H1 (cell line): ENCODE data around the gene KIF5C. TPM values are rescaled to one million over a fixed set of nuclear protein-coding genes. Genes with fewer than 3 reads are reported as not detected.

ENCODE experiments used
- CTCF ChIA-PET: fragments of 300-600 bp; sonication (Branson Sonifier 250); formaldehyde crosslinking; loops from one replicate; lab custom pipeline; 2021; ENCODE audit not compliant: partially characterized antibody; lab: Charles Lee
- POLR2A ChIA-PET: fragments of 300-600 bp; sonication (Branson Sonifier 250); formaldehyde crosslinking; loops from one replicate; lab custom pipeline; 2021; ENCODE audit warnings: inconsistent platforms; ENCODE audit not compliant: partially characterized antibody; lab: Charles Lee
- DNase-seq, 2 experiments: peaks; one replicate each; pipeline versions ENCODE4 v3.0.0 to v3.0.0-alpha.2; 2010 to 2022; ENCODE audit warnings: low spot score in 2 of 2, low read depth in 1 of 2, mixed read lengths in 1 of 2
- FAIRE-seq: peaks from 2 replicates; lab custom pipeline; 2011; peaks lifted over from hg19 to GRCh38; lab: Jason Lieb, UNC
- H2AFZ ChIP-seq: 2 replicates; pipeline ENCODE4 v1.8.1; 2012; ENCODE audit warnings: low read length, inconsistent platforms
- H2AK5ac ChIP-seq: 2 replicates; pipeline ENCODE4 v1.6.1; 2013; ENCODE audit warnings: low read depth, low read length
- H2BK120ac ChIP-seq: replicated peaks from 2 replicates; pipeline ENCODE3; 2013; ENCODE audit warnings: low read depth, low read length, inconsistent platforms
- H2BK12ac ChIP-seq: 2 replicates; pipeline ENCODE4 v1.6.1; 2013; ENCODE audit warnings: low read depth, low read length
- H2BK15ac ChIP-seq: 2 replicates; pipeline ENCODE4 v1.6.1; 2013; ENCODE audit warnings: low read length
- H2BK20ac ChIP-seq: 2 replicates; pipeline ENCODE4 v1.6.1; 2013; ENCODE audit warnings: low read length
- H2BK5ac ChIP-seq: 2 replicates; pipeline ENCODE4 v1.6.1; 2013; ENCODE audit warnings: low read depth, low read length
- H3K14ac ChIP-seq: 2 replicates; pipeline ENCODE4 v1.6.1; 2013; ENCODE audit warnings: inconsistent platforms; ENCODE audit not compliant: insufficient read length
- H3K18ac ChIP-seq: 2 replicates; pipeline ENCODE4 v1.6.1; 2013; ENCODE audit warnings: low read length; ENCODE audit errors: extremely low read depth
- H3K23ac ChIP-seq: 2 replicates; pipeline ENCODE4 v1.6.1; 2013; ENCODE audit warnings: inconsistent platforms; ENCODE audit not compliant: insufficient read length
- H3K23me2 ChIP-seq: 2 replicates; pipeline ENCODE4 v1.6.1; 2013; ENCODE audit warnings: low read depth, low read length
- H3K27ac ChIP-seq: 2 replicates; pipeline ENCODE4 v1.6.1; 2011; ENCODE audit warnings: low read depth, low read length, inconsistent platforms
- H3K27me3 ChIP-seq, 4 experiments: replicated peaks in 1 of 4; 1 replicate in 1 of 4; 2 replicates in 3 of 4; pipeline versions ENCODE4 v1.6.1 to v1.8.1; 2011 to 2013; ENCODE audit warnings: low read length in 3 of 4, mild to moderate bottlenecking in 3 of 4, inconsistent platforms in 2 of 4, mixed read lengths in 2 of 4, moderate library complexity in 1 of 4; ENCODE audit not compliant: control insufficient read depth in 3 of 4, insufficient read depth in 3 of 4; ENCODE audit errors: extremely low read depth in 1 of 4
- H3K36me3 ChIP-seq, 4 experiments: 2 replicates each; pipeline versions ENCODE4 v1.6.1 to v1.8.1; 2011 to 2013; ENCODE audit warnings: mild to moderate bottlenecking in 4 of 4, low read length in 3 of 4, moderate library complexity in 2 of 4, control low read depth in 1 of 4, inconsistent platforms in 1 of 4; ENCODE audit not compliant: insufficient read depth in 4 of 4, control insufficient read depth in 2 of 4
- H3K4ac ChIP-seq: replicated peaks from 2 replicates; pipeline ENCODE3; 2013; ENCODE audit warnings: low read length, low read depth, mixed read lengths, inconsistent platforms; ENCODE audit not compliant: insufficient read length
- H3K4me1 ChIP-seq, 4 experiments: replicated peaks in 1 of 4; 1 replicate in 1 of 4; 2 replicates in 3 of 4; pipeline versions ENCODE4 v1.6.1 to v1.8.1; 2011 to 2013; ENCODE audit warnings: low read length in 3 of 4, inconsistent platforms in 2 of 4, mixed read lengths in 1 of 4; ENCODE audit not compliant: insufficient read depth in 4 of 4, control insufficient read depth in 3 of 4
- H3K4me2 ChIP-seq, 2 experiments: 2 replicates each; pipeline versions ENCODE4 v1.6.1 to v1.8.1; 2011 to 2013; ENCODE audit warnings: low read depth in 2 of 2, low read length in 2 of 2, control low read depth in 1 of 2, inconsistent platforms in 1 of 2, mild to moderate bottlenecking in 1 of 2; ENCODE audit not compliant: insufficient read depth in 1 of 2
- H3K4me3 ChIP-seq, 4 experiments: fragments of 200-600, 300-600 bp in 1 of 4; sonication (generic), shearing (Covaris generic), sonication (Bioruptor Twin) in 1 of 4; 2 replicates each; pipeline versions ENCODE4 v1.5.1 to v1.8.1; 2011 to 2016; ENCODE audit warnings: low read length in 4 of 4, low read depth in 3 of 4, control low read depth in 2 of 4, inconsistent platforms in 2 of 4, mild to moderate bottlenecking in 2 of 4, mixed read lengths in 1 of 4, moderate library complexity in 1 of 4; ENCODE audit not compliant: insufficient read depth in 2 of 4; ENCODE audit errors: extremely low read depth in 1 of 4
- H3K56ac ChIP-seq: replicated peaks from 2 replicates; pipeline ENCODE3; 2013; ENCODE audit warnings: low read depth, mild to moderate bottlenecking, mixed read lengths, low read length, inconsistent platforms; ENCODE audit not compliant: insufficient read length
- H3K79me1 ChIP-seq: 2 replicates; pipeline ENCODE4 v1.6.1; 2013; ENCODE audit warnings: low read depth, low read length, control low read depth
- H3K79me2 ChIP-seq, 2 experiments: 2 replicates each; pipeline versions ENCODE4 v1.6.1 to v1.8.1; 2012 to 2013; ENCODE audit warnings: low read length in 2 of 2, mild to moderate bottlenecking in 2 of 2, inconsistent platforms in 1 of 2; ENCODE audit not compliant: insufficient read depth in 2 of 2, control insufficient read depth in 1 of 2
- H3K9ac ChIP-seq, 4 experiments: replicated peaks in 1 of 4; 1 replicate in 1 of 4; 2 replicates in 3 of 4; pipeline versions ENCODE4 v1.6.1 to v1.8.1; 2011 to 2013; ENCODE audit warnings: low read depth in 3 of 4, low read length in 3 of 4, control low read depth in 2 of 4, mild to moderate bottlenecking in 2 of 4, moderate library complexity in 2 of 4, inconsistent platforms in 1 of 4; ENCODE audit errors: extremely low read depth in 1 of 4
- H3K9me3 ChIP-seq, 2 experiments: 2 replicates each; pipeline versions ENCODE4 v1.6.1 to v1.8.1; 2012 to 2013; ENCODE audit warnings: mild to moderate bottlenecking in 2 of 2, moderate library complexity in 2 of 2, control low read depth in 1 of 2, inconsistent platforms in 1 of 2, low read depth in 1 of 2, low read length in 1 of 2, mixed read lengths in 1 of 2; ENCODE audit not compliant: insufficient read depth in 2 of 2
- H4K20me1 ChIP-seq, 2 experiments: replicated peaks in 1 of 2; 2 replicates each; pipeline versions ENCODE3 to v1.8.1; 2011 to 2013; ENCODE audit warnings: inconsistent platforms in 2 of 2, low read length in 2 of 2, mild to moderate bottlenecking in 1 of 2; ENCODE audit not compliant: insufficient read depth in 2 of 2, control insufficient read depth in 1 of 2
- H4K5ac ChIP-seq: 2 replicates; pipeline ENCODE4 v1.6.1; 2013; ENCODE audit warnings: low read length, low read depth, mixed read lengths, inconsistent platforms; ENCODE audit not compliant: insufficient read length
- H4K8ac ChIP-seq: 2 replicates; pipeline ENCODE4 v1.8.0; 2013; ENCODE audit warnings: mild to moderate bottlenecking, moderate library complexity, low read length, inconsistent platforms; ENCODE audit not compliant: insufficient read depth; ENCODE audit errors: extremely low read depth
- H4K91ac ChIP-seq: replicated peaks from 2 replicates; pipeline ENCODE3; 2013; ENCODE audit warnings: low read length, mixed read lengths, inconsistent platforms; ENCODE audit not compliant: insufficient read length
- CBX8 ChIP-seq: fragments of 300-800, 300-1000 bp; sonication (generic); IDR thresholded peaks from 2 replicates; pipeline ENCODE4 v1.7.1; 2016; ENCODE audit warnings: low read depth, low read length, borderline replicate concordance
- CTCF ChIP-seq, 3 experiments: IDR thresholded peaks; 1 replicate in 2 of 3; 2 replicates in 1 of 3; pipeline versions ENCODE4 v1.5.1 to v1.6.1; 2011; ENCODE audit warnings: low read length in 3 of 3, mild to moderate bottlenecking in 3 of 3, inconsistent platforms in 2 of 3, low read depth in 1 of 3, moderate library complexity in 1 of 3; ENCODE audit not compliant: insufficient read depth in 1 of 3; ENCODE audit errors: control extremely low read depth in 1 of 3
- E2F6 ChIP-seq: IDR thresholded peaks from 2 replicates; pipeline ENCODE4 v1.6.1; 2012; ENCODE audit warnings: inconsistent platforms
- JUN ChIP-seq: IDR thresholded peaks from 2 replicates; pipeline ENCODE4 v1.6.1; 2011; ENCODE audit warnings: low read depth, mild to moderate bottlenecking, improper control_type of control experiment, low read length
- JUND ChIP-seq: IDR thresholded peaks from 2 replicates; pipeline ENCODE4 v1.6.1; 2011; ENCODE audit warnings: mild to moderate bottlenecking, improper control_type of control experiment, low read length
- KDM1A ChIP-seq: fragments of 200-600, 300-600 bp; sonication (generic); IDR thresholded peaks from 2 replicates; pipeline ENCODE4 v1.7.1; 2016; ENCODE audit warnings: mild to moderate bottlenecking, low read length, borderline replicate concordance
- MAX ChIP-seq: IDR thresholded peaks from 2 replicates; pipeline ENCODE4 v1.6.1; 2012; ENCODE audit warnings: inconsistent platforms
- NANOG ChIP-seq: IDR thresholded peaks from 2 replicates; pipeline ENCODE4 v1.6.1; 2011; ENCODE audit warnings: low read length, low read depth, mild to moderate bottlenecking, inconsistent platforms; ENCODE audit not compliant: insufficient read depth, poor library complexity, severe bottlenecking
- NRF1 ChIP-seq: IDR thresholded peaks from 2 replicates; pipeline ENCODE4 v1.6.1; 2011; ENCODE audit warnings: mild to moderate bottlenecking, low read depth, low read length, improper control_type of control experiment
- RFX5 ChIP-seq: IDR thresholded peaks from 2 replicates; pipeline ENCODE4 v1.6.1; 2011; ENCODE audit warnings: low read depth, low read length, improper control_type of control experiment, borderline replicate concordance
- TEAD4 ChIP-seq: IDR thresholded peaks from 2 replicates; pipeline ENCODE4 v1.6.1; 2012; ENCODE audit warnings: low read depth, low read length, inconsistent platforms, mixed read lengths
- WGBS, 2 experiments: shearing (Covaris generic) in 1 of 2; methylation state at CpG; one replicate each; pipeline versions ENCODE4 v1.1.6 to v1.1.7; 2013 to 2015; ENCODE audit warnings: low lambda C conversion rate in 2 of 2, mixed read lengths in 2 of 2, inconsistent platforms in 1 of 2, low coverage in 1 of 2, missing lambda C conversion rate in 1 of 2; ENCODE audit not compliant: insufficient replicate concordance in 2 of 2, insufficient coverage in 1 of 2, insufficient read length in 1 of 2; ENCODE audit errors: extremely low coverage in 1 of 2, missing lambda C conversion rate in 1 of 2; 5-methylcytosine and 5-hydroxymethylcytosine counted together
- polyA plus RNA-seq, 7 experiments: library from polyadenylated mRNA; depleted of rRNA in 3 of 7; stranded (reverse) in 5 of 7; unstranded in 2 of 7; fragments of >200 nt in 5 of 7; fragments of 200-250 nt in 2 of 7; gene quantifications; 1 replicate in 5 of 7; 2 replicates in 1 of 7; 4 replicates in 1 of 7; pipeline versions ENCODE4 v1.2.1 to v1.2.3, GENCODE V29; 2011 to 2013; ENCODE audit warnings: missing spikeins in 2 of 7, mixed read lengths in 2 of 7
- total RNA-seq: library from RNA; stranded (reverse); fragmentation: NEBNext Ultra II Directional; extraction: Animal tissue kit (Norgen Biotek cat#: 25700); gene quantifications from 2 replicates; pipeline ENCODE4 v1.2.1, GENCODE V29; 2021

The KIF5C gene
- total and polyA plus RNA-seq, 2 of the 8 experiments (the other 6 are each of a cell fraction or from before 2014, with no cell fraction given), result 16.3 to 66.4 TPM

- Histone ChIP-seq H2BK120ac (no peak overlapping the region), H3K36me3 (peaks cover 2 to 22% (median 12%) of the 10 kb centered on the region in 4 experiments; a peak in 6 of 8 replicates), H2BK15ac (no peak overlapping the region), H3K18ac (no peak overlapping the region), H4K20me1 (peaks cover 1 to 2% of the 10 kb centered on the region in 2 experiments), H2AK5ac (no peak overlapping the region), H3K23ac (no peak overlapping the region), H2BK20ac (no peak overlapping the region), H3K4me2 (no peak overlapping the region), H3K79me1 (0 out of 2 replicates have a peak, but pooled peaks cover 2% of the 10 kb centered on the region), H3K4me1 (no peaks in the 10 kb centered on the region), H3K14ac (no peak overlapping the region), H3K79me2 (no peaks in the 10 kb centered on the region), H3K9me3 (no peaks in the 10 kb centered on the region), H3K27me3 (no peaks in the 10 kb centered on the region), H4K5ac (no peak overlapping the region), H3K56ac (no peak overlapping the region), H3K9ac (no peak overlapping the region), H2AFZ (no peak overlapping the region), H3K23me2 (no peaks in the 10 kb centered on the region), H3K27ac (no peak overlapping the region), H3K4me3 (no peak overlapping the region), H2BK5ac (no peak overlapping the region), H4K91ac (no peak overlapping the region), H2BK12ac (no peak overlapping the region), H4K8ac (no peak overlapping the region), H3K4ac (no peak overlapping the region)
- TF ChIP-seq RFX5, result no peak
- no peak for TF ChIP-seq KDM1A
- no peak for TF ChIP-seq CTCF (IDR thresholded peaks at IDR 0.05; ENCODE audit: control extremely low read depth in 1 of 3, insufficient read depth in 1 of 3, low read depth in 1 of 3, low read length in 3 of 3)
- TF ChIP-seq CBX8, result no peak
- no peak for TF ChIP-seq NANOG
- no peak for TF ChIP-seq NRF1
- TF ChIP-seq JUND, result no peak
- TF ChIP-seq E2F6, result no peak
- TF ChIP-seq MAX, result no peak
- TF ChIP-seq TEAD4, result no peak
- TF ChIP-seq JUN, result no peak
- no peak for DNase-seq
- POLR2A ChIA-PET, result no interaction called here
- CTCF ChIA-PET, result interaction anchor here (1.8 kb wide), 1 partner anchor 9 kb away, joined by 4 read pairs; no protein-coding TSS in a partner anchor
- no peak for FAIRE-seq
- WGBS, 2 experiments, result 86% methylated on average over 4 of the region's 4 CpGs; no CpG with 5 or more reads in 1 of the 2 experiments
Observed at GRCh38 chr2:148944536-148944935, 69.5 kb downstream of the KIF5C start.
